Epithelial cell of proximal tubule (primary cell): ENCODE measurements around the gene AFF3. TPM values are rescaled to one million over a fixed set of nuclear protein-coding genes. Genes with fewer than 3 reads are reported as not detected.

Experiments used
- DNase-seq: peaks from one replicate; pipeline ENCODE4 v3.0.0-alpha.2; 2011; ENCODE audit warnings: low read depth
- H3K4me3 ChIP-seq: 2 replicates; pipeline ENCODE4 v1.5.1; 2011; ENCODE audit warnings: low read depth, mild to moderate bottlenecking, low read length
- CTCF ChIP-seq: conservative IDR thresholded peaks from 2 replicates; pipeline ENCODE4 v1.5.1; 2012; ENCODE audit warnings: low read depth, mild to moderate bottlenecking, low read length
- total RNA-seq: library from RNA; depleted of rRNA; stranded (reverse); fragments of >200 nt; gene quantifications from 2 replicates; pipeline ENCODE4 v1.2.3, GENCODE V29; 2015

Gene AFF3
- total RNA-seq, 1 donor from 2014 or later: 0.35 TPM

- no peak overlapping the region for H3K4me3 ChIP-seq
- no peak for DNase-seq
- no peak for TF ChIP-seq CTCF
Measured at GRCh38 chr2:99802734-99803133, 339.7 kb downstream of the AFF3 start.

- H3K4me3 ChIP-seq: no peak overlapping the region
- DNase-seq: no peak
- no peak for TF ChIP-seq CTCF
Measured at GRCh38 chr2:99801327-99801901, 341.0 kb downstream of the AFF3 start.

- no peak for DNase-seq
- no peak overlapping the region for H3K4me3 ChIP-seq
- TF ChIP-seq CTCF: no peak
Measured at GRCh38 chr2:99797475-99797874, 344.9 kb downstream of the AFF3 start.

GRCh38 chr2:99794414-99794813 is 348.0 kb downstream of the AFF3 start:
- no peak for DNase-seq
- TF ChIP-seq CTCF: no peak
- no peak overlapping the region for H3K4me3 ChIP-seq

- no peak for TF ChIP-seq CTCF
- no peak overlapping the region for H3K4me3 ChIP-seq
- no peak for DNase-seq
Measured at GRCh38 chr2:99793022-99793421, 349.4 kb downstream of the AFF3 start.

GRCh38 chr2:99789849-99790248 is 352.5 kb downstream of the AFF3 start:
- no peak for TF ChIP-seq CTCF
- no peak for DNase-seq
- H3K4me3 ChIP-seq: no peak overlapping the region

- H3K4me3 ChIP-seq: no peak overlapping the region
- DNase-seq: no peak
- TF ChIP-seq CTCF: no peak
Measured at GRCh38 chr2:99787769-99788382, 354.5 kb downstream of the AFF3 start.
